DMS153 treated with DMSO at 0.1 percent for 48 hours (cell line): ENCODE measurements around the gene CLEC1A.

Source experiments
- DNase-seq: peaks from one replicate; lab custom pipeline; 2025; ENCODE audit not compliant: unreplicated experiment; lab: John Stamatoyannopoulos, UW

The CLEC1A gene, protein sequence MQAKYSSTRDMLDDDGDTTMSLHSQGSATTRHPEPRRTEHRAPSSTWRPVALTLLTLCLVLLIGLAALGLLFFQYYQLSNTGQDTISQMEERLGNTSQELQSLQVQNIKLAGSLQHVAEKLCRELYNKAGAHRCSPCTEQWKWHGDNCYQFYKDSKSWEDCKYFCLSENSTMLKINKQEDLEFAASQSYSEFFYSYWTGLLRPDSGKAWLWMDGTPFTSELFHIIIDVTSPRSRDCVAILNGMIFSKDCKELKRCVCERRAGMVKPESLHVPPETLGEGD

DNA sequence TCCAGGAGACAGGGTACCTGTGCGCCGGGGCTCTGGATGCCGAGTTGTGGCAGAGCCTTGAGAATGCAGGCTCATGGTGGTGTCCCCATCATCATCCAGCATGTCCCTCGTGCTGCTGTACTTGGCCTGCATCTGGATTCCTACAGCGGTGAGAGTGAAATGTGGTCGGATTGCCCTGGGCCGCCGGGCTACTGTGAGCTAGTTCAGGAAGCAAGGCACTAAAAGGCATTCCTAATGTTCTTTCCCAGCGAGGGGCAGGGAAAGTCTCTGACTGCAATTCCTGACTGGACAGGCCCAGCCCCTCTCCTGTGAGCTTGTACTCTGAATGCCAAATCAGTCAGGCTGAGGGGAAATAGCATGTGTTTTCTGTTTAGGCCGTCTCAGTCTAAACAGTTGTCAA, at the start of gene CLEC1A:
TSS of gene CLEC1A (minus strand) at position 195 of the 400 bp plus-strand sequence. CDS start at position 132, 63 bp downstream.
- DNase-seq: no peak

DNA sequence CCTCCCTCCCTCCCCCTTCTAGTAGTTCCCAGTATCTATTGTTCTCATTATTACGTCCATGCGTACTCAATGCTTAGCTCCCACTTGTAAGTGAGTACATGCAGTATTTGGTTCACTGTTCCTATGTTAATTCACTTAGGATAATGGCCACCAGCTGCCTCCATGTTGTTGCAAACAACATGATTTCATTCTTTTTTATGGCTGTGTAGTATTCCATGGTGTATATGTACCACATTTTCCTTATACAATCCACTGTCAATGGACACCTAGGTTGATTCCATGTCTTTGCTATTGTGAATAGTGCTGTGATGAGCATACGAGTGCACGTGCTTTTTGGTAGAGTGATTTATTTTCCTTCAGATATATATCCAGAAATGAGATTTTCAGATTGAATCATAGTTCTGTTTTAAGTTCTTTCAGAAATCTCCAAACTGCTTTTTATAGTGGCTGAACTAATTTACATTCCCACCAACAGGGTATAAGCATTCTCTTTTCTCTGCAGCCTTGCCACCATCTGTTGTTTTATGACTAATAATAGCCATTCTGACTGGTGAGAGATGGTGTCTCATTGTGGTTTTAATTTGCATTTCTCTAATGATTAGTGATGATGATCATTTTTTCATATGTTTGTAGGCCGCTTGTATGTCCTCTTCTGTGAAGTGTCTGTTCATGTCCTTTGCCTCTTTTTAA, 49.1 kb upstream of the CLEC1A start:
- no peak for DNase-seq

DNA sequence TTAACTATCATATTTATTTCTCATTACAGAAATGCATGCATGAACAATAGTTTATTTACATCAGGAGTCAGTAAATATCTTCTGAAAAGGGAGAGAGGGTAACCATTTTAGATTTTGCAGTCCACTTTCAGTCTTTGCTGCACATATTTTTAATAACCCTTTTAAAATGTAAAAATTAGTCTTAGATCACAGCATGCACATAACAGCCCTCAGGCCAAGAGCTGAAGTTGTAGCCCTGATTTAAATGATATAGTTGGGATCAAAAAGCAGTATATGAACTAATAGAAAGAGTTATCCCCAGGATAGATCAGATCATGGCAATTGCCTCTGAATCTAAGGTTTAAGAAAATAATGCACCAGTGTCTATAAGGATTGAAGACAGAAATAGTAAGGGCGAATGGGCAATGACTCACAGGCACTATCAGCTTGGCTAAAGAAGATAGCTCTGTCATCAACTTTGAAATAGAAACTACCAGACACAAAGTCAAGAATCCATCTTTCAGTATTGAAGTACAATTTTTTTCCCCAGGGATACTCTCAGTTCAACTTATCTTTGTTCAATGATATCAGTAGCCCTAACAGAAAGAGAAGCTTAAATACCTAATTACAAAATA, 44.3 kb upstream of the CLEC1A start:
- no peak for DNase-seq

DNA sequence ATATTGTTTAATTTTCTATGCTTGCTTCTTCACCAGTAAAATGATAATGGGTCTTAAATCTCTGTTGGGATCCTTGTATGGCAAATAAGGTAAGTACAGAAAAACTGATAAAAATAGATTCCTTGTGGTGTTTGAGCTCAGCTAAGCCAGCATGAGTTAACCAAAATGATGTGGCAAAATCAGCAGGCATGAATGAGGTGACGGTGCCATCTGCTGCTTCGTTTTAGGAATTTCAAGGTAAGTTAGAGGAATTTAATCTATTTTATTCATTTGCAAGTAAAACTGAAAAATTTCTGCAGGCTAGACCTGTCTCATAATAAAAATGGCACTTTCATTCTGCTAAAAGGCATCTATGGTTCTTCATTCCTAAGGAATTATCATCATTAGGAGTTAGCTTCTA, 41.2 kb upstream of the CLEC1A start:
- DNase-seq: peak; percentile 83

DNA sequence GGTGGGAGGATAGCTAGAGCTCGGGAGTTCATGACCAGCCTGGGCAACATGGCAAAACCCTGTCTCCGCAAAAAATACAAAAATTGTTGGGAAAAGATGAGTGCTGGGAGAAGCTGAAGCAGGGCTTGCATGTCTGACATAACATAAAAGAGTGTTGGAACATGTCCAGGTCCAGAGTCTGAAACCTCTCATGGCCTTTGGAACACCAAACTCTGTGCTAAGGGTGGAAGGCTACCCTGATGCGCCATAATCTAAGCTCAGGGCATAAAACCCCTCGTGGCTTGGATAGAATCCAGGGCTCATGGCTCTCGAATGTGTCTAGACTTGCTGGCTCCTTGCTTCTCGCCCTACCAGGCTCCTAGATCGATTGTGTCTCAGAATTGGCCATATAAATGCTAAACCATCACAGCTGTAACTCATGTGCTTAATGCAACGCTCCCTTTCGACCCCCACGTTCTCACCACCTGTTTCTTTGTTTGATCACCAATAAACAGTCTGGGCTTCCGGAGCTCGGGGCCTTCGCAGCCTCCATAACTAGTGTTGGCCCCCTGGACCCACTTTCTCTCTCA, 37.9 kb upstream of the CLEC1A start:
- DNase-seq: peak; percentile 99

DNA sequence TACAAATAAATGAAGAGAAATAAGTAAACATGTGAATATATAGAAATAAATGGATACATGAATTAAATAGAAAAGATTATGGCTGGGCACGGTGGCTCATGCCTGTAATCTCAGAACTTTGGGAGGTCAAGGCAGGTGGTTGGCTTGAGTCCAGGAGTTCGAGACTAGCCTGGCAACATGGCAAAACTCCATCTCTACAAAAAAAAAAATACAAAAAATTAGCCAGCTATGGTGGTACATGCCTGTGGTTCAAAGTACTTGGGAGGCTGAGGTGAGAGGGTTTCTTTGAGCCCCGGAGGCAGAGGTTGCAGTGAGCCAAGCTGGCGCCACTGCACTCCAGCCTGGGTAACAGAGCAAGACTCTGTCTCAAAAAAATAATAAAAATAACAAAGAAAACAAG, 36.3 kb upstream of the CLEC1A start:
- DNase-seq: no peak

DNA sequence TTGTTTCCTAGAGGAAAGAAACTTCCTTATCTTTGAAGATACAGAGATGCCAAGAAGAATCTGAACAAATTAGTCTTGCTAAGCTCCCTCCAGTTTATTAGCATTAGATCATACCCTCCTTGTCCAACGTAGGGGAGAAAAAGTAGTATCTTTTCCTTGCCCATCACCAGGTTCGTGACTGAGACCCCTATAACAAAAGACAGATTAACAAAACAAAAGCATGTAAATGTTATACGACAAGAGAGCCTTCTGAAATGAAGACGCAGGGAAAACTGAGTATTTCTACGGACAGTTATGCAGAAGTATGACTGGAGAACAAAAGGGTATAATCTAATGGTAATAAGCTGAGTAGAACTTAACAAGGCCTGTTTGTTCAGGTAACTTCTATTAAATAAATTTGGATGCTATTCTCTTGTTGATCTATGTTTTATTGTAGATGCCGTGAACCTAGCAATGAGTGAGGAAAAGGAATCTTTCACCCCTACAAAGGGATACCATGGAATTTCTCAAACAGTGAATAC, 34.1 kb upstream of the CLEC1A start:
- DNase-seq: no peak

DNA sequence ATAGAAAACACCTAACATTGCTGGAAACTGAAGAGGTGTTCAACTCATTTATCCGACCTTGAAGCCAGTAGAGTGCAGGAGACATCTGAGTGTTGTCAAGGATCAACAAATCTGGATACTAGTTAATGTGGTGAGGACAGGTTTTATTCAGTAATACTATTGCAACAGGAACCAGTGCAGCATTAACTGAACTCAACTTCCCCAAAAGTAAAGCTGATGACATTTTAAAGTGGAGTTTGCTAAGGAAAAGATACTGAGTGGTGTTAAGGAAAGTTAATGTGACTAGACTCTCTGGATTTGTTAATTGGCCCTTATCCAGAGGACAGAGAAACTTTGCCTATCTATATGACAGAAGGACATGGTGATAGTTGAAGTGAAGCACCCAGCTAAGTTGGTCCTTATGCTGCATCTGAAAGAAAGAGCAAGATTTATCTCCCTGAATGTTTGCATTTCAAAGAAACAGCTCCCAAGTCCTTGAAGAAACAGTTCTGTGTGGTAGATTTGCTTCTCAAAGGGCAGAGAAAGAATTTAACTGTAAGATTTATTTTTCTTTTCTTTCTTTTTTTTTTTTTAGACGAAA, 32.4 kb upstream of the CLEC1A start:
- DNase-seq: no peak

DNA sequence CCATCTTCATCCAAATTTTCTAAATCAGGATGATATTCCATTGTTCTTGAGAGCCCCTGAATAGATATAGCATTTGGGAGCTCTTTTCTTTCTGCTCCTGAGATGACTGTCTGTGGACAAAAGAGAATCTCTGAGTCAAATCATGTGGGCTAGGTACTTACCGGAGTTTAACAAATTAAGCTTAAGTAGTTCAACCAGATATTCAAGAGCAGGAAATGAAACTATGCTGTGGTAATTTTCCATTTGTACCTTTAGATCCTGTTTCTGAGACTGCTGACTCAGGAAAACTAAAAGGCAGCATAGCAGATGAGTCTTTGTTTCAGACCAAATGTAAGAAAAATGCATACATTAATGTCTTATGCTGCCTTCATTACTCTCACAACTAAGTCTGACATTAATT, 31.3 kb upstream of the CLEC1A start, which contains the start of gene CLEC7A:
TSS of gene CLEC7A (minus strand) at position 158 of the 400 bp plus-strand sequence. CDS start at position 41, 117 bp downstream.
- peak; percentile 6 for DNase-seq

DNA sequence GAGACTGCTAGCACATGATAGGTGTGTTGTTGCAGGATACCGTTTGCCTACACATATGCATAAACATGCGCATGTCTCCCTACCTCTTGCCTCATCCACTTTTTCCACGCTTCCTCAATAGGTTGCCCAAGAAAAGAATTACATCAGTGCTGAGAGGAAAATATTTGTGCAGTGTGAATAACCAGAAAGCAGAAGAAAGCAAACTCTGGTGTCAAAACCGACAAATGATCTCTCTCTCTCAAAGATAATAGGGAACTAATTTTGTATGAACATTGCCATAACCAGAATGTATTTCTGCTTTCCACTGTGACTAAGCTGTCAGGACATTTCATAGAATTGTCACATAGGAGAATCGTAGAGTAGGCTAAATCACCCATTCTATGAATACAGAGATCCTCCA, 29.9 kb upstream of the CLEC1A start:
- DNase-seq: no peak

DNA sequence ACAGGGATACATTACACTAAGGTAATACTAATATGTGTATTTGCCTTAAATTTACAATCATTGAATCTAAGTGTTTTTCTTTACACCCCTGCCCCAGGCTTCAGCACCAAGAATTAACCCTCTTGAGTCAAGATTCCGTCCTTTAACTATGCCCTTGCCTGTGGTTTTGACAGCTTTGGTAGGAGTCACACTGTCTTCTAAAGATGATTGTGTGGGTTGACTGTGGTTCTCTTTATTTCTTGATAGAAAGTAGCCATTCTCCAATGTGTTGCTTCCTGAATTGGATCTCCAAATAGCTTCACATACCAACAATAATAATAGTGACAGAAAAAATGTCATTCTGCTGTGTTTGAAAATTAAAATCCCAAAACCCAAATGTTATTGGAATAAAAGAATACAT, 27.6 kb upstream of the CLEC1A start:
- DNase-seq: no peak

DNA sequence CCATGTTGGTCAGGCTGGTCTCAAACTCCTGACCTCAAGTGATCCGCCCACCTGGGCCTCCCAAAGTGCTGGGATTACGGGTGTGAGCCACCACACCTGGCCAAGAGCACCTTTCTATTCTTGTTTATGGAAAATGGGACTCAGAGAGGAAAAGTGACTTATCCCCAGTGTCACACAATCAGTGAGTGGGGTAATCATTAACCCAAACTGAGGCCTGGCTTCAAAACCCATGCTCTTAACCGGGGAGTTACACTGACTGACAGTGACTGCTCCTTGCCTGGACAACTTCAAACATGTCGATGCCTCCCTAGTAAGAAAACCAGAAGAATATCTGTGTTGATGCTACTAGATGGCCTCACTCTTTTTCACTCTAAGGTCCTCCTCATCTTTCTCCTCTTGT, 23.9 kb upstream of the CLEC1A start:
- no peak for DNase-seq

DNA sequence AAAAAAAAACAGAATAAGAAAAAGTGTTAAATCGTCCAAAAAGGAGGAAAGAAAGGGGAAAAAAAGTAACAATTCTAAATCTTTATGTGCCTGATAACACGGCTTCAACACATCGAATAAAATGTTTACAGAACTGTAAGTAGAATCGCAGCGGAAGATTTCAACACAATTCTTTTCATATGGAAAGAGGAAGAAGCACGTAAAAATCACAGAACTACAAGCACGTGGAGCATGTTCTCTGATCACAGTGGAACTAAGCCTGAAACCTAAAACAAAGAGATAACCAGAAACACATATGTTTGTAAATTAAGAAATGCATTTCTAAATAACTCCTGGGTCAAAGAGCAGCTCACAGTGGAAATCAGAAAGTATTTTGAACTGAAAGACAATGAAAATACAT, 22.5 kb upstream of the CLEC1A start:
- DNase-seq: no peak

DNA sequence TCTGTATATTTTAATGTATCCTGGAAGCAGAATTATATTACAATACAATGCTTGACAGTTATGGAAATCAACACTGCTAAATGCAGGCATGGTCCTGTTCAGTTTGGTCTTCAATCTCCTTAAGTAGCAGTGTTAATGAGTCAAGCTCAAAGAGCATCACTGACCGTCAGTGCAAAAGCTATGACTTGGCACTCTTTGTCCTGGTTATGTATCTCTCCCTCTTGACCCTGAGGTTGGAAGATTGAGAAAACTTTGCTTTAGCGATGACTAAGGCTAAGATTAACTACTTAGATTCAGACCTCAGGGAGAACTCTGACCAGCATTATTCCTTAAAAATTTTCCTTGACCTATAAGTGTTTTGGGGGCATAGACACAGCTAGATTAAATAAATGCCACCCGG, 20.3 kb upstream of the CLEC1A start:
- DNase-seq: no peak

DNA sequence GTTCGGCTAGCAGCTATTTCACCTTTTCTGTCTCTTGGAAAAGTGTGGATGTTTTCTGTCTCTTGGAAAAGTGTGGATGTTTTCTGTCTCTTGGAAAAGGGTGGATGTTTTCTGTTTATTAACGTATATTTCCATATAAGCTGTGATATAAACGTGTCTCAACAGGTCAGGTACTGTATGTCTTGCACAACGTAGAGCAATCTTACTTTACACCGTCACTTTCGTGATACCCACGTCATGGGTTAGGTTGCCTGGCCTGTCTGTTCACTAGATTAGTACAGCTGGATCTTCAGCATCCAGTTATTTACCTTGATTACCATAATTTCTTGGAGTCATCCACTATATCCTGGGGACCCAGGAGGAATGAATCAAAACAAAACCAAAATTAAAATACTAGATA, 17.1 kb upstream of the CLEC1A start:
- DNase-seq: no peak

DNA sequence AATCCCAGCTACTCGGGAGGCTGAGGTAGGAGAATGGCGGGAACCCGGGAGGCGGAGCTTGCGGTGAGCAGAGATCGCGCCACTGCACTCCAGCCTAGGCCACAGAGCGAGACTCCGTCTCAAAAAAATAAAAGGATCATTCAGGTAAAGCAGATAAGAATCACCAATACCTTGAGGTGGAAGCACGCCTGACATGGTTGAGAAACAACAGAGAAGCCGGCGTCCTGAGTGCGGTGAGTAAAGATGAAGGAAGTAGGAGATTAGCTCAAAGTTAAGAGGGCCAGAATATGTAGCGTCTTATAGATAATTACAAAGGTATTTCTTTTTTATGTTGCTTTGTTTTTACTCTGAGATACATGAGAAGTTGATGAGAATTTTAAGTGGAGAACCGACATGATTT, 16.5 kb upstream of the CLEC1A start:
- no peak for DNase-seq

DNA sequence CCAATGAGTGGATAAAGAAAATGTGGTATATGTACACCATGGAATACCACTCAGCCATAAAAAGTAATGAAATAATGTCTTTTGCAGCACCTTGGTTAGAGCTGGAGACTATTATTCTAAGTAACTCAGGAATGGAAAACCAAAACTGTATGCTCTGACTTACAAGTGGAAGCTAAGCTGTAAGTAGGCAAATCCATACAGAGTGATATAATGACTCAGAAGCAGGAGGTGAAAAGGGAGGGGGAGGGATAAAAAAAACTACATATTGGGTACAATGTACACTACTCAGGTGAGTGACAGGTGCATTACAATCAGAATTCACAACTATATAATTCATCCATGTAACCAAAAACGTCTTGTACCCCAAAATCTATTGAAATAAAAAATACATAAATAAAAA, 15.1 kb upstream of the CLEC1A start:
- DNase-seq: no peak

DNA sequence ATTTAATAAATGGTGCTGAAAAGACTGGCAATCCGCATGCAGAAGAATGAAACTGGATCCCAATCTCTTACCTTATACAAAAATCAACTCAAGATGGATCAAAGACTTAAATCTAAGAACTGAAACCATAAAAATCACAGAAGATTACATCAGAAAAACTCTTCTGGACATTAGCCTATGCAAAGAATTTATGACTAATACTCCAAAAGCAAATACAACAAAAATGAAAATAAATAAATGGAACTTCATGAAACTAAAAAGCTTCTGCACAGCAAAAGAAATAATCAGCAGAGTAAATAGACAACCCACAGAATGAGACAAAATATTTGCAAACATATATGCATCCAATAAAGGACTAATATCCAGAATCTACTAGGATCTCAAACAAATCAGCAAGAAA, 14.3 kb upstream of the CLEC1A start:
- DNase-seq: no peak

DNA sequence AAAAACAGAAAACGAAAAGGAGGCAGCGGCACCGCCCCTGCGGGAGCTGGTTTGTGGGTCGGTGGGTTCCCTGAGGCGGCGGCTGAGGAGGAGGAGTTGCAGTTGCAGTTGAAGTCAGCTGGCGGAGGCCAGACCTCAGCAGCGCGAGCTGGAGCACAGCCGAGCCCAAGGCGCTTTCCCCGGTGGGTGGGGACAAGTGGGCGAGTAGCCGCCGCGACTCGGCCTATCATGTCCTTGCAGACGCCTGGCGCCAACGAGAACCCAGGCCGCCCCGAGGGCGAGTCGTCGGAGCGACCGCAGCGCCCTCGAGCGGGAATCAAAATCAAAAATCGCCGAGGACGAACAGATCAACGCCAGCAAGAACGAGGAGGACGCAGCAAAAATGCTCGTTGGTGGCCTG, 12.7 kb upstream of the CLEC1A start:
- no peak for DNase-seq

DNA sequence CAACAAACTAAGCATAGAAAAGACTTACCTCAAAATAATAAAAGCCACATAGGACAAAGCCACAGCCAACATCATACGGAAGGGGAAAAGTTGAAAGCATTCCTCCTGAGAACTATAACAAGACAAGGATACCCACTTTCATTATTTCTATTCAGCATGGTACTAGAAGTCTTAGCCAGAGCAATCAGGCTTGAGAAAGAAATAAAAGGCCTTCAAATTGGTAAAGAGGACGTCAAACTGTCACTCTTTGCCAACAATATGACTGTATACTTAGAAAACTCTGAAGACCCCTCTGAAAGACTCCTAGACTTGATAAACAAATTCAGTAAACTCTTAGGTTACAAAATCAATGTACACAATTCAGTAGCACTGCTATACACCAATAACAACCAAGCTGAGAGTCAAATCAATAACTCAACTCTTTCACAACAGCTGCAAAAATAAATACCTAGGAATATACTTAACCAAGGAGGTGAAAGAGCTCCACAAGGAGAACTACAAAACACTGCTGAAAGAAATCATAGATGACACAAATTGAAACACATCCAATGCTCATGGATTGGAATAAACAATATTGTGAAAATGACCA, 11.6 kb upstream of the CLEC1A start:
- no peak for DNase-seq

DNA sequence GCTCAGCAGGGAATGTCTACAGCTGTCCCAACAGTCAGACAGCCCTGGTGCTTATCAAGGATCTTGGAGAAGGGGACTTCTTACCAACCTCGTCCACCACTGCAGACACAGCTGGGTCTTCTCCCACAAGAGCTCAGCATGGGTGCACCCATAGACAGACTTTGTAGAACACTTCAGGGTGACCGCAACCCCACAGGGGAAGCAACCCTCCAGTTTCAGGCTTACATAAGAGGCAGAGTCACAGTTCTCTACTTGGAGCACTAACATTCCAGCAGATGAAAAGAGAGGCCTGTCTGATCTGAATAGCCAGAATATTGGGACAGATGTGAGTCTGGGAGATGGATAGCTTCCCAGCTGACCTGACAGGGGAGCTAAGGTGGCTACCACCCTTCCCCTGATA, 3.5 kb upstream of the CLEC1A start:
- no peak for DNase-seq
